Heart right ventricle (tissue), 16 donors: ENCODE results near the gene ROM1. TPM values are rescaled to one million over a fixed set of nuclear protein-coding genes. Genes with fewer than 3 reads are reported as not detected.
A peak's percentile ranks its signal among the peaks of the same experiment; 100 is the strongest.

Source experiments
- ATAC-seq, 8 donors: fragments of 200-7000 bp; cut with Tn5 transposase; one replicate each; pipeline ENCODE4 v1.9.1; 2020; ENCODE audit warnings: mild to moderate bottlenecking in 8 of 8, moderate library complexity in 8 of 8, moderate number of reproducible peaks in 1 of 8
- DNase-seq, 2 donors: peaks; one replicate each; pipeline ENCODE4 v3.0.0-alpha.2; 2020
- H3K27ac ChIP-seq, 10 donors: fragments of 200-600 bp; sonication (generic) in 2 of 10; one replicate each; pipeline versions ENCODE4 v1.5.0 to v1.8.0; 2020 to 2022; ENCODE audit warnings: mild to moderate bottlenecking in 3 of 10
- H3K27me3 ChIP-seq, 7 donors: fragments of 200-600 bp; one replicate each; pipeline ENCODE4 v1.8.0; 2021 to 2022; ENCODE audit warnings: mild to moderate bottlenecking in 2 of 7
- H3K36me3 ChIP-seq, 9 donors: fragments of 200-600 bp; sonication (generic) in 1 of 9; one replicate each; pipeline versions ENCODE4 v1.5.0 to v1.8.0; 2020 to 2022; ENCODE audit warnings: mild to moderate bottlenecking in 2 of 9
- H3K4me1 ChIP-seq, 9 donors: fragments of 200-600 bp; sonication (generic) in 1 of 9; one replicate each; pipeline versions ENCODE4 v1.5.0 to v1.8.0; 2020 to 2022; ENCODE audit warnings: mild to moderate bottlenecking in 4 of 9
- H3K4me3 ChIP-seq, 10 donors: fragments of 200-600 bp; sonication (generic) in 2 of 10; one replicate each; pipeline versions ENCODE4 v1.5.0 to v1.8.0; 2020 to 2022; ENCODE audit warnings: mild to moderate bottlenecking in 7 of 10, moderate library complexity in 2 of 10
- H3K9me3 ChIP-seq, 11 donors: fragments of 200-600 bp in 10 of 11; sonication (generic) in 2 of 11; one replicate each; pipeline versions ENCODE4 v1.5.0 to v1.8.0; 2013 to 2022; ENCODE audit warnings: mild to moderate bottlenecking in 2 of 11, control low read depth in 1 of 11, moderate library complexity in 1 of 11
- CTCF ChIP-seq, 9 donors: fragments of 200-600 bp; sonication (generic) in 2 of 9; IDR thresholded peaks; one replicate each; pipeline versions ENCODE4 v1.5.0 to v1.8.0; 2021 to 2022; ENCODE audit warnings: antibody characterized with exemption in 9 of 9, mild to moderate bottlenecking in 5 of 9, moderate library complexity in 1 of 9
- WGBS, 2 donors: extraction: QIAGEN DNeasy Blood & Tissue Kit; methylation state at CpG; one replicate each; pipeline ENCODE4 v1.1.7; 2013; ENCODE audit warnings: inconsistent platforms in 1 of 2; 5-methylcytosine and 5-hydroxymethylcytosine counted together
- intact Hi-C, 10 donors: fragments of 100-400 bp; cut with DNase I; formaldehyde crosslinking; loops; one replicate each; pipeline versions ENCODE4 v1.11.1 to v1.14.2; 2022
- polyA plus RNA-seq, 2 donors: library from polyadenylated mRNA; stranded (reverse); fragments of 200-250 nt; gene quantifications; one replicate each; pipeline ENCODE4 v1.2.3, GENCODE V29; 2013
- total RNA-seq, 10 donors: library from RNA; stranded (reverse); fragmentation: NEBNext Ultra II Directional in 3 of 10; extraction: Animal tissue kit (Norgen Biotek cat#: 25700) in 3 of 10; gene quantifications; one replicate each; pipeline versions ENCODE4 v1.2.1 to v1.2.4, GENCODE V29; 2021 to 2023
- donor health status: Arrhythmogenic right ventricular cardiomyopathy.
- donor health status: ischemic (EF 13 %, LVEDD 7.1; RV severe dilation, severe dysfunction).
- donor health status: healthy with polysubstance abuse.
- donor health status: DM: no; HTN: yes; CAD: no.
- donor health status: DM: no; HTN: no; CAD: no.
- donor health status: ischemic (EF 25% LVEDD 6.9; RV normal size, moderate dysfunction).
- donor health status: ischemic (EF 25% LVEDD 5.7; RV mildly dilated, moderate dysfunction).
- donor health status: healthy.
- donor health status: DM: yes; HTN: yes; CAD: no.
- donor health status: Ischemic cardiomyopathy.
- donor health status: ischemic (EF 35%, LVEDD 5.7; RV mildly dilated, moderate dysfunction).
- donor health status: nonischemic (EF 11% LVEDD 7.7; RV severe dilation, severe dysfunction).
- donor health status: DM: yes; HTN: yes; CAD: no.
- donor health status: PGD.
- donor health status: ischemic (EF 29% LVEDD 5.4; RV normal size, mild dysfunction).
- donor health status: nonischemic (EF 23%, LVEDD 6.1; RV moderate dilation, normal function).

ROM1 gene
- total and polyA plus RNA-seq, 12 donors: 0.81 to 6.6 (median 2.0) TPM

- DNase-seq (no peak), ATAC-seq (no peak)
- no peak overlapping the region for H3K4me3 ChIP-seq
- 88 to 90% methylated on average over 8 of the region's 8 CpGs for WGBS, 2 donors
- peaks cover 0 to 56% (median 21%) of the 10 kb centered on the region in 9 donors for H3K36me3 ChIP-seq
- no peak overlapping the region for H3K27ac ChIP-seq
- H3K4me1 ChIP-seq: peaks cover 12 to 35% (median 25%) of the 10 kb centered on the region in 9 donors
- no peaks in the 10 kb centered on the region for H3K27me3 ChIP-seq
- no peaks in the 10 kb centered on the region for H3K9me3 ChIP-seq
- intact Hi-C loops: no loop called here
- no peak for TF ChIP-seq CTCF (IDR thresholded peaks at IDR 0.05)
These were observed 31.2 kb downstream of the ROM1 start for GRCh38 chr11:62644220-62644619.

GRCh38 chr11:62645671-62645945 lies 32.6 kb downstream of the ROM1 start:
- intact Hi-C loops: no loop called here
- H3K4me3 ChIP-seq: peak overlapping the region; percentile 65 to 100 (median 96)
- TF ChIP-seq CTCF (IDR thresholded peaks at IDR 0.05): no peak
- H3K9me3 ChIP-seq: no peaks in the 10 kb centered on the region
- WGBS, 2 donors: 12 to 13% methylated on average over 11 of the region's 11 CpGs
- no peaks in the 10 kb centered on the region for H3K27me3 ChIP-seq
- H3K27ac ChIP-seq: peak overlapping the region in 9 of 10 donors; percentile 93 to 98 (median 97)
- H3K36me3 ChIP-seq: peaks cover 0 to 60% (median 27%) of the 10 kb centered on the region in 9 donors
- no peak for DNase-seq
- ATAC-seq: no peak
- H3K4me1 ChIP-seq: peaks cover 12 to 35% (median 25%) of the 10 kb centered on the region in 9 donors

GRCh38 chr11:62645946-62646824 lies 33.1 kb downstream of the ROM1 start, which contains the start of gene GANAB:
GANAB (minus strand) TSS chr11:62646613; CDS start chr11:62646599, 14 bp downstream.
- peaks cover 12 to 31% (median 25%) of the 10 kb centered on the region in 9 donors for H3K4me1 ChIP-seq
- intact Hi-C loops: loop anchor here in 2 of 10 donors (2.0 kb wide), 1 partner anchor 23 kb away; no protein-coding TSS in a partner anchor
- peaks cover 0 to 63% (median 27%) of the 10 kb centered on the region in 9 donors for H3K36me3 ChIP-seq

More at GRCh38 chr11:62645946-62646824, 33.1 kb downstream of the ROM1 start, which contains the start of gene GANAB:
- ATAC-seq (peak; percentile 96 to 100 (median 98)), DNase-seq (peak; percentile 99 to 100)
- TF ChIP-seq CTCF (IDR thresholded peaks at IDR 0.05): no peak
- H3K4me3 ChIP-seq: peak within 1 kb of the TSS; percentile 65 to 100 (median 96)
- no peaks in the 10 kb centered on the region for H3K27me3 ChIP-seq
- peak within 1 kb of the TSS; percentile 68 to 98 (median 96) for H3K27ac ChIP-seq
- H3K9me3 ChIP-seq: no peaks in the 10 kb centered on the region
- WGBS, 2 donors: 0 to 1% methylated on average over 73 of the region's 73 CpGs
